SK-N-SH treated with all-trans-retinoic acid at 6 μM for 48 hours (cell line): ENCODE measurements around the gene RNF128.
"Not testable (repeated sequence)": the region's sequence is repeated elsewhere in the genome, so short reads cannot be mapped to it uniquely, and the experiment has no call there.

Experiments used
- ATAC-seq: fragments of 200-7000 bp; cut with Tn5 transposase; 3 replicates; pipeline ENCODE4 v1.9.1; 2020; ENCODE audit warnings: mild to moderate bottlenecking, moderate library complexity
- ARNTL ChIP-seq: fragments of 450-650 bp; formaldehyde crosslinking; IDR thresholded peaks from 2 replicates; pipeline ENCODE4 v1.5.0; 2020; ENCODE audit warnings: low read depth, mild to moderate bottlenecking, moderate library complexity, borderline replicate concordance
- BACH2 ChIP-seq: fragments of 250-450 bp; sonication (Bioruptor Pico); IDR thresholded peaks from 2 replicates; pipeline ENCODE4 v1.9.0; 2021; ENCODE audit warnings: mild to moderate bottlenecking, borderline replicate concordance
- CREB5 ChIP-seq: fragments of 250-450 bp; sonication (Bioruptor Pico); IDR thresholded peaks from 2 replicates; pipeline ENCODE4 v1.5.1; 2020; ENCODE audit warnings: low read depth, mild to moderate bottlenecking, moderate library complexity
- CSDC2 ChIP-seq: fragments of 250-450 bp; sonication (Bioruptor Pico); IDR thresholded peaks from 2 replicates; pipeline ENCODE4 v1.5.0; 2020; ENCODE audit warnings: mild to moderate bottlenecking, moderate library complexity
- CSRNP3 ChIP-seq: fragments of 250-450 bp; sonication (Bioruptor Pico); IDR thresholded peaks from 2 replicates; pipeline ENCODE4 v1.5.1; 2021; ENCODE audit warnings: mild to moderate bottlenecking, moderate library complexity
- ESRRG ChIP-seq: fragments of 250-450 bp; sonication (Bioruptor Pico); IDR thresholded peaks from 2 replicates; pipeline ENCODE4 v1.6.1; 2021; ENCODE audit warnings: mild to moderate bottlenecking
- GLIS3 ChIP-seq: fragments of 250-450 bp; sonication (Bioruptor Pico); IDR thresholded peaks from 2 replicates; pipeline ENCODE4 v1.5.0; 2020; ENCODE audit warnings: mild to moderate bottlenecking, moderate library complexity
- OSR1 ChIP-seq: fragments of 250-450 bp; sonication (Bioruptor Pico); IDR thresholded peaks from 2 replicates; pipeline ENCODE4 v1.8.0; 2022; ENCODE audit warnings: moderate library complexity, mild to moderate bottlenecking, inconsistent platforms
- PATZ1 ChIP-seq: fragments of 250-450 bp; sonication (Bioruptor Pico); IDR thresholded peaks from 2 replicates; pipeline ENCODE4 v1.8.0; 2020; ENCODE audit warnings: mild to moderate bottlenecking, moderate library complexity, borderline replicate concordance
- POU6F1 ChIP-seq: fragments of 250-450 bp; sonication (Bioruptor Pico); IDR thresholded peaks from 2 replicates; pipeline ENCODE4 v1.8.0; 2021; ENCODE audit warnings: low read depth, mild to moderate bottlenecking, moderate library complexity, borderline replicate concordance
- PPARA ChIP-seq: fragments of 250-450 bp; sonication (Bioruptor Pico); IDR thresholded peaks from 2 replicates; pipeline ENCODE4 v1.5.0; 2020; ENCODE audit warnings: mild to moderate bottlenecking, borderline replicate concordance
- RARB ChIP-seq: fragments of 250-450 bp; sonication (Bioruptor Pico); IDR thresholded peaks from 2 replicates; pipeline ENCODE4 v1.8.0; 2021; ENCODE audit warnings: mild to moderate bottlenecking, moderate library complexity
- TCF4 ChIP-seq: fragments of 250-450 bp; sonication (Bioruptor Pico); IDR thresholded peaks from 2 replicates; pipeline ENCODE4 v1.8.0; 2021; ENCODE audit warnings: mild to moderate bottlenecking, moderate library complexity, borderline replicate concordance
- TSHZ2 ChIP-seq: fragments of 250-450 bp; sonication (Bioruptor Pico); IDR thresholded peaks from 2 replicates; pipeline ENCODE4 v1.5.0; 2020; ENCODE audit warnings: mild to moderate bottlenecking, moderate library complexity
- ZFP3 ChIP-seq: fragments of 250-450 bp; sonication (Bioruptor Pico); IDR thresholded peaks from 2 replicates; pipeline ENCODE4 v1.5.0; 2020; ENCODE audit warnings: mild to moderate bottlenecking, moderate library complexity
- ZNF70 ChIP-seq: fragments of 450-650 bp; formaldehyde crosslinking; IDR thresholded peaks from 2 replicates; pipeline ENCODE4 v1.5.0; 2020; ENCODE audit warnings: mild to moderate bottlenecking, moderate library complexity

Gene RNF128

GRCh38 chrX:106751407-106751806 lies 24.9 kb downstream of the RNF128 start (continued):
- no peak for TF ChIP-seq BACH2 (CRISPR knock-in tag)
- TF ChIP-seq POU6F1 (CRISPR knock-in tag): no peak
- TF ChIP-seq TSHZ2 (CRISPR knock-in tag): no peak

- TF ChIP-seq TSHZ2 (CRISPR knock-in tag) (no peak), GLIS3 (CRISPR knock-in tag) (no peak), CREB5 (CRISPR knock-in tag) (no peak), ZFP3 (CRISPR knock-in tag) (no peak), RARB (CRISPR knock-in tag) (no peak), PPARA (no peak), CSDC2 (CRISPR knock-in tag) (no peak), ARNTL (CRISPR knock-in tag) (no peak), OSR1 (CRISPR knock-in tag) (no peak), ESRRG (CRISPR knock-in tag) (no peak), CSRNP3 (CRISPR knock-in tag) (no peak), ZNF70 (CRISPR knock-in tag) (no peak), PATZ1 (CRISPR knock-in tag) (no peak), TCF4 (CRISPR knock-in tag) (no peak), BACH2 (CRISPR knock-in tag) (no peak)
- no peak for ATAC-seq
Observed at GRCh38 chrX:106752101-106752678, 25.7 kb downstream of the RNF128 start.

GRCh38 chrX:106769288-106769687 lies 42.8 kb downstream of the RNF128 start:
- not testable (repeated sequence) for ATAC-seq
